Measurements from ENCODE around the gene GPR148. TPM values are rescaled to one million over a fixed set of nuclear protein-coding genes. Genes with fewer than 3 reads are reported as not detected.
A peak's percentile ranks its signal among the peaks of the same experiment; 100 is the strongest.

GPR148 gene
- total and polyA plus RNA-seq, 5 donors from 2014 or later = not detected

GRCh38 chr2:130767408-130767775 lies 38.5 kb downstream of the GPR148 start:
- no peaks in the 10 kb centered on the region for H3K27me3 Mint-ChIP-seq

GRCh38 chr2:130768191-130768855 lies 39.5 kb downstream of the GPR148 start:
- Histone ChIP-seq H3K4me1 (ENCODE audit: control insufficient read depth, insufficient read depth, low read length, poor library complexity, severe bottlenecking) (no peaks in the 10 kb centered on the region), H3K9me3 (ENCODE audit: control insufficient read depth in 2 of 2, low read length in 2 of 2) (no peaks in the 10 kb centered on the region), H3K27me3 (ENCODE audit: control insufficient read depth, insufficient read depth, low read length) (no peaks in the 10 kb centered on the region), H3K27ac (ENCODE audit: insufficient read depth, low read length, poor library complexity, severe bottlenecking) (no peak overlapping the region), H3K36me3 (ENCODE audit: control insufficient read depth, insufficient read depth, low read length) (no peaks in the 10 kb centered on the region), H3K4me3 (ENCODE audit: low read depth, low read length) (no peak overlapping the region)
- H3K4me1 Mint-ChIP-seq = peaks cover 0 to 2% (median 0%) of the 10 kb centered on the region in 4 donors
- DNase-seq = no peak
- no peak overlapping the region for H3K4me3 Mint-ChIP-seq
- no peak overlapping the region for H3K27ac Mint-ChIP-seq
- ATAC-seq (ENCODE audit: low read depth in 2 of 2) = no peak
- no peaks in the 10 kb centered on the region for H3K36me3 Mint-ChIP-seq
- H3K9me3 Mint-ChIP-seq = peaks cover 0 to 1% (median 0%) of the 10 kb centered on the region in 7 donors
- no peaks in the 10 kb centered on the region for H3K27me3 Mint-ChIP-seq

More at GRCh38 chr2:130767408-130767775, 38.5 kb downstream of the GPR148 start:
- ATAC-seq (ENCODE audit: low read depth in 2 of 2) (no peak), DNase-seq (no peak)
- no peaks in the 10 kb centered on the region for H3K36me3 Mint-ChIP-seq
- H3K4me3 Mint-ChIP-seq = no peak overlapping the region
- no peaks in the 10 kb centered on the region for H3K4me1 ChIP-seq (ENCODE audit: control insufficient read depth, insufficient read depth, low read length, poor library complexity, severe bottlenecking)
- H3K27me3 ChIP-seq (ENCODE audit: control insufficient read depth, insufficient read depth, low read length) = no peaks in the 10 kb centered on the region
- H3K27ac Mint-ChIP-seq = no peak overlapping the region
- H3K9me3 ChIP-seq (ENCODE audit: control insufficient read depth in 2 of 2, low read length in 2 of 2) = no peaks in the 10 kb centered on the region
- peaks cover 0 to 2% (median 0%) of the 10 kb centered on the region in 4 donors for H3K4me1 Mint-ChIP-seq
- no peak overlapping the region for H3K4me3 ChIP-seq (ENCODE audit: low read depth, low read length)
- no peaks in the 10 kb centered on the region for H3K36me3 ChIP-seq (ENCODE audit: control insufficient read depth, insufficient read depth, low read length)
- no peak overlapping the region for H3K27ac ChIP-seq (ENCODE audit: insufficient read depth, low read length, poor library complexity, severe bottlenecking)
- peaks cover 0 to 1% (median 0%) of the 10 kb centered on the region in 7 donors for H3K9me3 Mint-ChIP-seq

GRCh38 chr2:130769343-130769907 lies 40.6 kb downstream of the GPR148 start:
- Mint-ChIP-seq H3K9me3 (peaks cover 0 to 1% (median 0%) of the 10 kb centered on the region in 7 donors), H3K27me3 (no peaks in the 10 kb centered on the region), H3K27ac (peak overlapping the region in 1 of 3 donors; percentile 16), H3K4me1 (peaks cover 0 to 2% (median 0%) of the 10 kb centered on the region in 4 donors), H3K36me3 (no peaks in the 10 kb centered on the region), H3K4me3 (no peak overlapping the region)
- Histone ChIP-seq H3K4me1 (ENCODE audit: control insufficient read depth, insufficient read depth, low read length, poor library complexity, severe bottlenecking) (no peaks in the 10 kb centered on the region), H3K9me3 (ENCODE audit: control insufficient read depth in 2 of 2, low read length in 2 of 2) (no peaks in the 10 kb centered on the region), H3K4me3 (ENCODE audit: low read depth, low read length) (no peak overlapping the region), H3K36me3 (ENCODE audit: control insufficient read depth, insufficient read depth, low read length) (no peaks in the 10 kb centered on the region), H3K27ac (ENCODE audit: insufficient read depth, low read length, poor library complexity, severe bottlenecking) (no peak overlapping the region), H3K27me3 (ENCODE audit: control insufficient read depth, insufficient read depth, low read length) (no peaks in the 10 kb centered on the region)
- DNase-seq = no peak
- ATAC-seq (ENCODE audit: low read depth in 2 of 2) = no peak

- DNase-seq (no peak), ATAC-seq (ENCODE audit: low read depth in 2 of 2) (no peak)
- Mint-ChIP-seq H3K36me3 (no peaks in the 10 kb centered on the region), H3K4me1 (no peaks in the 10 kb centered on the region), H3K27ac (no peak overlapping the region), H3K9me3 (peaks cover 0 to 4% (median 0%) of the 10 kb centered on the region in 7 donors), H3K27me3 (peaks cover 4% of the 10 kb centered on the region), H3K4me3 (no peak overlapping the region)
- H3K4me1 ChIP-seq (ENCODE audit: control insufficient read depth, insufficient read depth, low read length, poor library complexity, severe bottlenecking) = no peaks in the 10 kb centered on the region
- H3K36me3 ChIP-seq (ENCODE audit: control insufficient read depth, insufficient read depth, low read length) = no peaks in the 10 kb centered on the region
- no peaks in the 10 kb centered on the region for H3K9me3 ChIP-seq (ENCODE audit: control insufficient read depth in 2 of 2, low read length in 2 of 2)
- peaks cover 5% of the 10 kb centered on the region for H3K27me3 ChIP-seq (ENCODE audit: control insufficient read depth, insufficient read depth, low read length)
- no peak overlapping the region for H3K27ac ChIP-seq (ENCODE audit: insufficient read depth, low read length, poor library complexity, severe bottlenecking)
- H3K4me3 ChIP-seq (ENCODE audit: low read depth, low read length) = no peak overlapping the region
These were observed 47.7 kb downstream of the GPR148 start for GRCh38 chr2:130776550-130776949.

- H3K27ac Mint-ChIP-seq = no peak overlapping the region
- Histone ChIP-seq H3K36me3 (ENCODE audit: control insufficient read depth, insufficient read depth, low read length) (no peaks in the 10 kb centered on the region), H3K4me3 (ENCODE audit: low read depth, low read length) (no peak overlapping the region), H3K9me3 (ENCODE audit: control insufficient read depth in 2 of 2, low read length in 2 of 2) (no peaks in the 10 kb centered on the region), H3K27ac (ENCODE audit: insufficient read depth, low read length, poor library complexity, severe bottlenecking) (no peak overlapping the region), H3K4me1 (ENCODE audit: control insufficient read depth, insufficient read depth, low read length, poor library complexity, severe bottlenecking) (no peaks in the 10 kb centered on the region), H3K27me3 (ENCODE audit: control insufficient read depth, insufficient read depth, low read length) (peaks cover 5% of the 10 kb centered on the region)
- no peak overlapping the region for H3K4me3 Mint-ChIP-seq
- DNase-seq (no peak), ATAC-seq (ENCODE audit: low read depth in 2 of 2) (no peak)
- no peaks in the 10 kb centered on the region for H3K36me3 Mint-ChIP-seq
- peaks cover 7% of the 10 kb centered on the region for H3K27me3 Mint-ChIP-seq
- peaks cover 0 to 4% (median 0%) of the 10 kb centered on the region in 7 donors for H3K9me3 Mint-ChIP-seq
- H3K4me1 Mint-ChIP-seq = no peaks in the 10 kb centered on the region
These were observed 49.9 kb downstream of the GPR148 start for GRCh38 chr2:130778781-130779180.

Other genes with a start within 250 kb of the GPR148 start
- not detected for gene POTEI, start 219.7 kb upstream of the GPR148 start, total RNA-seq
- gene POTEI, start 219.7 kb upstream of the GPR148 start, polyA plus RNA-seq = not detected
- not detected for gene CFC1B, start 207.8 kb upstream of the GPR148 start, total RNA-seq
- not detected for gene CFC1B, start 207.8 kb upstream of the GPR148 start, polyA plus RNA-seq
- not detected for gene CFC1, start 129.5 kb upstream of the GPR148 start, total RNA-seq
- gene CFC1, start 129.5 kb upstream of the GPR148 start, polyA plus RNA-seq = not detected
- not detected for gene POTEJ, start 117.6 kb upstream of the GPR148 start, total RNA-seq
- not detected for gene POTEJ, start 117.6 kb upstream of the GPR148 start, polyA plus RNA-seq
- not detected for gene AMER3, start 26.5 kb downstream of the GPR148 start, total RNA-seq
- gene AMER3, start 26.5 kb downstream of the GPR148 start, polyA plus RNA-seq = not detected
- gene ARHGEF4, start 107.8 kb downstream of the GPR148 start, total RNA-seq = 1.7 TPM
- gene ARHGEF4, start 107.8 kb downstream of the GPR148 start, polyA plus RNA-seq = under 1 TPM in 3 of 4 donors, not detected in 1; 0.22 to 0.69 (median 0.27) TPM